HG02678 (cell line): ENCODE results near the gene BCL2A1.
"Not testable (repeated sequence)": the region's sequence is repeated elsewhere in the genome, so short reads cannot be mapped to it uniquely, and the experiment has no call there.

Experiments used
- ATAC-seq: cut with Tn5 transposase; IDR thresholded peaks from one replicate; pipeline ENCODE4 v1.9.1; 2021; ENCODE audit warnings: mild to moderate bottlenecking, moderate library complexity; ENCODE audit not compliant: unreplicated experiment

BCL2A1 gene

GRCh38 chr15:79989682-79990081 lies 18.7 kb upstream of the BCL2A1 start:
- ATAC-seq: no peak

DNA sequence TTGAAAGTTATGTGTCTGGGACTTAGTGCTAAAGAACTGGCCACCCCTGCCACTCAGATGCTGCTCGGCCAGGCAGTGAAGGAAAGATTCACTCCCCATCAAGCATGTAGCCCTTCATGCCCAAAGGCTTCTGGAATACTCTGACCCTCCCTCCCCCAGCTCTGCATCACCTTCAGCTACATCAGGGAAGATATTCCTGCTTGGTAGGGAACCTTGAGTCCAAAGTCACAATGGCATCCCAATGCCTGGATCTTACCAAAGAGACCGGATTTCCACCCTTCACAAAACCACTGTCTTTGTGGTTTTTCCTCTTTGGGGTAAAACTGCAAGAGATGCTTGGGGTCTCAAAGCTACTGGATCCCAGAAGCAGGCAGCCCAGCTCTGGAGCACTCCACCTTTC lies 18.2 kb upstream of the BCL2A1 start:
- ATAC-seq: no peak

GRCh38 chr15:79988448-79989117 lies 17.6 kb upstream of the BCL2A1 start:
- ATAC-seq: no peak

DNA sequence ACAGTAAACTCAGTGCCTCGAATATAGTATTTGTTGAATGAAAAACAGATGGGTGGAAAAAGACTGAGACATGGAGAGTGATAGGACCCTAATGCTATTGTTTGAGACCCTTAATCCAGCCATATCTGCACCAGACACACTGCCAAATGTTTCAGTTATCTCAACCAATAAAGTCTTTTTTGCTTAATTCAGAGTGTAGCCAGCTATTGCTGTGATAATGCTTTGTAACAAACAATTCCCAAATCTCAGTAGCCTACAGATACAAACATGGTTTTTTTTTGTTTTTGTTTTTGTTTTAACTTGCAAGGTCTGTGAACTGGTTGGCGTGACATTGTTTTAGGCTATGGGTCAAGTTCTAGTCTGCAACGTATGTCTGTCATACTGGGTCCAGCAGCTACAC lies 17.0 kb upstream of the BCL2A1 start:
- ATAC-seq: no peak

DNA sequence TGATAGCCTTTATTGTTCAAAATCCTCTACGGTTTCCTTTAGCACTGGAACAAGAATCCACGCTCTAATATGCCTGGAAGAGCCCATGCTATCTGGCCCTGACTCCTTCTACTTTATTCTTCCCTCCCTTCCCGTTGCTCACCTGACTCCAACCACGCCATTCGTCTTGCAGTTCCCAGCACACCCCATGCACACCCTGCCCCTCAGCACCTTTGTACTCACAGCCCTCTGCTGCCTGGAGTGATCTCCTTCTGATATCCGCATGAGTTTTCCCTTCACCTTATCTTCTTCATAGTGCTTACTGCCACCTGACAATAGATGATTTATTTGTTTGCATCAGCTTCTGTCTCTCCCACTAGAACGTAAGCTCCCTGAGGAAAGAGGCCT lies 16.6 kb upstream of the BCL2A1 start:
- no peak for ATAC-seq

DNA sequence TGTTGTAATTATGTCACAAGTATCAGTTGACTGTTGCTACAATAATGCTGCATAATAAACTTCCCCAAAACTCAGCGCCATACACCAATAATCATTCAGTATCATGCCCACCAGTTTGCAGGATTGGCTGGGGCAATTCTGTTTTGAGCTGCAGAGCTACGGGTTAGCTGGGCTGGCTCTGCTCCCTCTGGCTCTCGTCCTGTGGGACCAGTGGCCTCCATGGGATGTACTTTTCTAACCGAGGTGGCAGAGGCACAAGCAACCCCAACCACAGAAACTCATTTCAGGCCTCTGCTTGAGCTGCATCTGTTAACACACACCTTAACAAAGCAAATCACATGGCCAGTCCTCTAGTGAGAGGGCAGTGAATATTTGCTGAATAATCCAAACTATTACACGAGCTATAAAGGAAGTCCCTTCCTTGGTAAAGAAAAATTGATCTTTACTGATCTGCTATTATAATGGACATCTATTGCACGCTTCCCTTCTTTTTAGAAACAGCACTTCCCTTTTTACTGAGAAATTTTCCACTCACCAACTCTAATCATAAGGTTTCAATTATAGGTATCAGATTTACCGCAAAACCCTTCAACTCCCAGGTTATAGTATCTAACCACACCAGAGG lies 10.9 kb upstream of the BCL2A1 start:
- ATAC-seq: no peak

- ATAC-seq: peak; percentile 68
Observed at GRCh38 chr15:79978655-79979514, 7.9 kb upstream of the BCL2A1 start.

GRCh38 chr15:79978260-79978654 lies 7.3 kb upstream of the BCL2A1 start:
- ATAC-seq: no peak

- peak; percentile 41 for ATAC-seq
Observed at GRCh38 chr15:79977431-79978054, 6.5 kb upstream of the BCL2A1 start.

DNA sequence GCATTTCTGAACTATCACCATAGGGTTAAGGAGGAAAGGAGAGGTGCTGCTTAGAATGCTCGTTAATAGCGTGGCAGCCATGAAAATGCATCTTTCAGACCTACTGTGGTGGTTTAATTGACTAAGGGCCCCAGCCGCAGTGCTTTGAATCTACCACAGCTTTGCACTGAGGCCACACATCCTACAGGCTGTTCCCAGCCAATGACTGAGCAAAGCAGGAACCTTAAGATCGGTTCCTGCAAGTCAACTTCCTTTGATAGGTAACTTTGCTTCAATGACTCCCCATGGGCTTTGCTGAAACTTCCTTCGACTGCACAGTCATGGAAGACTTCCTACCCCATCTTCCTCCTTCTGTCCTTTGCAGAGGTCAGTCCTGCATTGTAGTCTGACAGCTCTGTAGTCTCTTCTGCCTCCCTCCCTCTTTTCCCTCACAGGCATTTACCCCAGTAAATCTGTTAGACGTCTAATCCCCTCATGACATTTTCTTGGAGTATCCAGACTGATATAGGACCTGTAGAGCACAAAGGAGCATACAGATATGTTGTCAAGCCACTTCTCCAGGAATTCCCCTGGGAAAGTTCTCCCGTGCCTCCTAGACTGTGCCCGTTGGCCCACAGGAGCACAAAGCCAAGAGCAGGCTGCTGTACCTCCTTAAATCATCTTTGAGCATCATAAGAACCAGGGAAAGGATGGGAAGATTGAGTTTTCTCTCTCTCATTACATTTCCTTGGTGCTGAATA lies 2.6 kb upstream of the BCL2A1 start:
- no peak for ATAC-seq

- ATAC-seq: no peak
Observed at GRCh38 chr15:79972863-79973262, 1.9 kb upstream of the BCL2A1 start.

DNA sequence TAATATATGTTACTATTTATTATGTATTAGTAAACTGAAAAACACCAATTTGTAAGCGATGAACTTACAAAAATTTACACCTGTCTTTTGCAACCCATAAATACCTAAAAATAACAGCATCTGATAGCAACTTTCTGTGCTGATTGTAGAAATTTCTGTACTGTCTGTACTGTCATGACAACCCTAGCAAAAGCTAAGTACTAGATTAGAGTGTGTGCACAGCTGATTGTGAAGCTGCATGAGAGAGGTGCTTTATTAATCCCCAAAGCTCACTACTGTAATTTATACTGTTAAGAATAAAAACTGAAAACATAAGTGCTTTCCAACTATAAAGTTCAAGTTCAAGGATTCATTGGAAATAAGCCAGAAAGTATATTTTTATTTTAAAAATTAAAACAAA lies 815 bp downstream of the BCL2A1 start:
- no peak for ATAC-seq

DNA sequence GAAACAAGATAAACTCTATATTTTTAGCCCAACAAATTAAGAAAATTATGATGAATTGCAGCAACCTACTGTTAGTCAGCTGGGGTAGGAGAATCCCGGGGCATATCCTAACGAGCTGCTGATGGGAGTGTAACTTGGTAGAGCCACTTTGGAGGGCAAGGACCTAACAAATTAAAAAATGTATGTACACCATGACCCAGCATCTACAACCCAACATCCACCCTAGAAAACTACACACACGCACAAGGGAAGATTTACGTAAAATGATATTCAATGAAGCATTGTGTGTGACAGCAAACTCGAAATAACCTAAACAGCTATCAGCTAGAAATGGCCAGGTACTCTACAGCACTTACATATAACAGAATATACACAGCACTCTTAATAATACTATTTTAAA lies 1.9 kb downstream of the BCL2A1 start:
- no peak for ATAC-seq

DNA sequence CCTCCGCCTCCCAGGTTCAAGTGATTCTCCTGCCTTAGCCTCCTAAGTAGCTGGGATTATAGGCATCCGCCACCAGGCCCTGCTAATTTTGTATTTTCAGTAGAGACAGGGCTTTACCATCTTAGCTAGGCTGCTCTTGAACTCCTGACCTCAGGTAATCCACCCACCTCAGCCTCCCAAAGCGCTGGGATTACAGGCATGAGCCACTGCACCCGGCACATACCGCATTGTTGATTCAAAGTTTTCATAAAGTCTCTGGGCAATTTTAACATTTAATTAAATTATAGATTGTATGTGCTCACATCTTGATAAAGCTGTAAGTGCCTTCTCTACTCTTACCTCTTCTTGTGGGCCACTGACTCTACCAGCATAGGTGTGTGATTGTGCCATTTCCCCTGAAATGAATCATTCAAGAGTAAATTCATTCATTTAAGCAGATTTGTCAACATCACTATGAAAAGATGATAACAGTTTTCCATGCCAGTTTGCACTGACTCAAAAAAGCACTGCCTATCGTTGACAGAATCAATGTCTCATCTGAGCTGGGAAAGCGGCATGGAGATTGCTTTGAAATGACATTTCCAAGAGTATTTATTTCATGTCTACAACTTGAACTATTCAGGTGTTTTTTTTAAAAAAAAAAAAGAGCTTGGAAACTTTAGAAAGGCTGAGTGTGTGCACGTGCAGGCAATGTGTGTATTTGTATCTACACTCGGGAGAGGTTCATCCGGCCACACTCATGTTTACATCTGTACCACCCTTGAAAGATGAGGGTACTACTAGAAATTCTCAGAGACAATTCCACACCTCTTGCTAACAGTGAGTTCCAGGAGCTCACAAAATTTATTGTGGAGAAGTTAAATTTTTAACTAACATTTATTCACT lies 3.5 kb downstream of the BCL2A1 start:
- ATAC-seq: no peak

GRCh38 chr15:79966634-79967297 lies 4.2 kb downstream of the BCL2A1 start:
- no peak for ATAC-seq

- peak; percentile 40 for ATAC-seq
Observed at GRCh38 chr15:79965846-79966630, 5.0 kb downstream of the BCL2A1 start.

GRCh38 chr15:79964232-79964805 lies 6.7 kb downstream of the BCL2A1 start:
- ATAC-seq: no peak

GRCh38 chr15:79962921-79963320 lies 8.1 kb downstream of the BCL2A1 start:
- not testable (repeated sequence) for ATAC-seq
